HPDE6-E6E7 (cell line): ENCODE data around the gene LAMA5.
A peak's percentile ranks its signal among the peaks of the same experiment; 100 is the strongest.
"Not testable (repeated sequence)": the region's sequence is repeated elsewhere in the genome, so short reads cannot be mapped to it uniquely, and the experiment has no call there.

Experiments
- DNase-seq: peaks from one replicate; pipeline ENCODE4 v3.0.0; 2011; ENCODE audit warnings: missing footprints; ENCODE audit errors: extremely low spot score

Gene LAMA5

GRCh38 chr20:62388839-62389600 lies 21.9 kb upstream of the LAMA5 start:
- no peak for DNase-seq

GRCh38 chr20:62387933-62388635 lies 21.0 kb upstream of the LAMA5 start:
- DNase-seq, result no peak

DNA sequence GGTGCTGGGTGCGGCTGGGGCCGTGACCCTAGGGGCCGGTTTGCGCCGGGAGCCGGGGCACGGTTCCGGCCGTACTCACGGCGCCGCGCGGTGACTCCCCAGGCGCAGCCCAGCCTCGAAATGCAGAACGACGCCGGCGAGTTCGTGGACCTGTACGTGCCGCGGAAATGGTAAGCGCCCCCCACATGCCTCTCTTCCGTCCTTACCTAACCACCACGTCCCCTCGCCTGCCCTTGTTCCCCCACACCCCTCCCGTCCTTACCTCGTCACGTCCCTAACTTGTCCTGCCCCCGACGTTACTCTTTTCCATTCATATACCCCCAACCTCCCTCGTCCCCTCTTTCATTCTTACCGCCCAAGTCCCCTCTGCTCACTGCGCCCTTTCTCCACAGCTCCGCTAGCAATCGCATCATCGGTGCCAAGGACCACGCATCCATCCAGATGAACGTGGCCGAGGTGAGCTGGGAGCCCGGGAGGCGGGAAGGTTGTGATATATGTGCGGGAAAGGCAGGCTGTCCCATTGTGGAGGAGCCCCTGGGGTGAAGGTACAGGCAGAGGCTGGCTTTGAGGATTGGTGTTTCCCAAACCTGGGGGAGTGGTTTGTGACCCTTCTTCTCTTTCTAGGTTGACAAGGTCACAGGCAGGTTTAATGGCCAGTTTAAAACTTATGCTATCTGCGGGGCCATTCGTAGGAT lies 20.3 kb upstream of the LAMA5 start:
- DNase-seq, result no peak

DNA sequence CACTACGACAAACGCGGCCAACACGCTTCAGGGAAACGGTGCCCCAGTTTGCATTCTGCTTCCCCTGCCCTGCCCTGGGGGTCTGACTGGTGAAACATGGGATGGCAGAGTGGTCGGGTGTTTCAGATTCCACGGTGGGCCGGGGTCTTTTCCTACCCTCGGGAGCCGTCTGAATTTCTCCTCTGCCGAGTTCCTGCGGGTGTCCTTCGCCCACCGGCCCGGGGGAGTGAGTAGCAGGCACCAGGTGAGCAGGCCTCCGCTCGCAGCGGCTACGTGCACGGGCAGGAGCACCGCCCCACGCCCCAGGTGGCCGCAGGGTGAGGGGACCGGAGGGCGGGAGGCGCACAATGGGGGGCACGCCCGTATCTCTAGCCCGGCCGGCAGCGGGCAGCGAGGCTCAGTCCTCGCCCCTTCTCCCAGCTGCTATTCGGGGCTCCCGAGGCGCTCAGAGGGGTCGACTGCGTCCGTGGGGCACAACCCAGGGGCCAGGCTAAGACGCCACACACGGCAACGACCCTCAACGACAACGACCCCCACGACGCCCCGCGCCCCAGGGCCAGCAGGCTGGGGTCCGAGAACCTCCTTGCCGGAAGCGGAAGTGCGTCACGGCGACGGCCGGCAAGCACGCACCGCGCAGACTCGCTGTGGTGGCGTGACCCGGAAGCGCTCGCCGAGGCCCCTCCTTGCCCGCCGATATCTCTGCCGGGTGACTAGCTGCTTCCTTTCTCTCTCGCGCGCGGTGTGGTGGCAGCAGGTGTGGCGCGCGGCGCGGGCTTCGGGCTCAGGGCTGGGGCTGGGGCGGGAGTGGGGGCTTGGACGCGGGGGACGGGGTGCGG lies 19.5 kb upstream of the LAMA5 start, which contains the start of gene RPS21:
Gene RPS21 (plus strand): TSS at position 721 of the 836 bp plus-strand sequence. CDS start 236 bp downstream, outside the sequence.
- DNase-seq, result peak; percentile 96

DNA sequence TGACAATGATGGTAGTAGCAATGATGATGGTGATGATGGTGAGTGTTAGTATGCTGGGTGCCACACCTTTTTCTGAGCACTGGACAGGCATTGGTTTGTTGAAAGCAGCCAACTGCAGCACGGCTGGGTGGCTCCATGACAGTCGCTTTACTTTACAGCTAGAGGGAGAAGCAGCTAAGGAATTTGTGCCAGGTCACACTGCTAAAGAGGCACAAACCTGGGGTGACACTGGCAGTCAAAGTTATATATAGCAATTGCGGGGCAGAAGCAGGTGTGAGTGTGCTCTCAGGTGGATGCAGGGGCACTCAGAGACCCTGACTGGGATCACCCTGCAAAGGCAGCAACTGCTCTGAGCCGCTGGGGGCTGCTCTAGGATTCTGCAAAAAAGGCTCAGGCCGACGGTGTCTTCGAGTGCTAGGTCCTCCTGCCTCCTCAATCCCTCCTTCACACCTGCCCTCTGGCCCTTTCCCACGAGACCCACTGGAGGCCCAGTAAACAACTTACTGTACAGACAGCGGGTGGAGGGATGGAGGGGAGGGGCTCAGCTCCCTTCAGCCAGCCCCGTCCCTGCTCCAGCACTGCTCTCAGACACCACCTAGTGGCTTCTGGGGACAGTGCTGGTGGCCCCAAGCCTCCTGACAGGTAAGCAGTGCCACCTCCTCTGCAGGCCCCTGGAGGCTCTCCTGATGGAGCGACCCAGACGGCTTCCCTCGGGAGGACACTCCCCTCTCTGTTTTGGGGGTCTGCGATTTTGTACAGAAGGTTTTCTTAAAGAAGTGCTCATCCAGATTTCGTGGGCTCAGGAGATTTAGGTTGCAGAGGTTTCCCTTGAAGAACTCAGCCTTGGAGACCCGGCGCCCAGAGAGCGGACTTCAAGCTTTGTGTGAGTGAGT lies 15.4 kb upstream of the LAMA5 start:
- DNase-seq, result peak; percentile 96

- no peak for DNase-seq
Measured at GRCh38 chr20:62381842-62382241, 14.7 kb upstream of the LAMA5 start.

GRCh38 chr20:62381202-62381797 lies 14.2 kb upstream of the LAMA5 start:
- DNase-seq, result no peak

- peak; percentile 95 for DNase-seq
Measured at GRCh38 chr20:62378215-62378614, 11.1 kb upstream of the LAMA5 start.

DNA sequence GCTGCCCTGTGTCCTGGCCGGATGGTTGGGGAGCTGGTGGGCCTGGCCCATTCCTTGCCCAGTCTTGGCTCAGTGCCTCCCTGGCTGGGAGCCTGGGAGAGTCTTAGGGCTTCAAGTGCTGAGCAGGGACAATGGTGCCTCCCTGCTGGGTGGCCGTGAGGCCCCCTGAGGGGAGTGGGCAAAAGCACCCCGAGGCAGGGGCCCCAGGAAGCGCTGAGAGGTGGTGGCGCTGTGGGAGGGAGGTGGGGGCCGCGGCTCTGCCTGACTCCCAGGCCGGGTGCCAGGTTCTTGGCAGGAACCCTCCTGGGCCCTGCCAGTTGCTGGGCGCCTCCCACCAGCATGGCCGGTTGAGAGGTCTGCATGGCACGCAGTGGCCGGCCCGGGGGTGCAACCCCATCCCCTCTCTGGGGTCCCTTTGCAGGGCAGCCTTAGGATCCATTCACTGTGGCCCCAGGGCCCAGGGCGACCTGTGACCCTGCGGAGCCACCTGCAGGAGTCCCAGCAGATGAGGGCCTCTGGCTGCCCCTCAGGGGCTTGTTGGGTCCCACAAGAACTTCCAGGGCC lies 10.6 kb upstream of the LAMA5 start:
- DNase-seq, result no peak

GRCh38 chr20:62377064-62377461 lies 10.0 kb upstream of the LAMA5 start:
- no peak for DNase-seq

DNA sequence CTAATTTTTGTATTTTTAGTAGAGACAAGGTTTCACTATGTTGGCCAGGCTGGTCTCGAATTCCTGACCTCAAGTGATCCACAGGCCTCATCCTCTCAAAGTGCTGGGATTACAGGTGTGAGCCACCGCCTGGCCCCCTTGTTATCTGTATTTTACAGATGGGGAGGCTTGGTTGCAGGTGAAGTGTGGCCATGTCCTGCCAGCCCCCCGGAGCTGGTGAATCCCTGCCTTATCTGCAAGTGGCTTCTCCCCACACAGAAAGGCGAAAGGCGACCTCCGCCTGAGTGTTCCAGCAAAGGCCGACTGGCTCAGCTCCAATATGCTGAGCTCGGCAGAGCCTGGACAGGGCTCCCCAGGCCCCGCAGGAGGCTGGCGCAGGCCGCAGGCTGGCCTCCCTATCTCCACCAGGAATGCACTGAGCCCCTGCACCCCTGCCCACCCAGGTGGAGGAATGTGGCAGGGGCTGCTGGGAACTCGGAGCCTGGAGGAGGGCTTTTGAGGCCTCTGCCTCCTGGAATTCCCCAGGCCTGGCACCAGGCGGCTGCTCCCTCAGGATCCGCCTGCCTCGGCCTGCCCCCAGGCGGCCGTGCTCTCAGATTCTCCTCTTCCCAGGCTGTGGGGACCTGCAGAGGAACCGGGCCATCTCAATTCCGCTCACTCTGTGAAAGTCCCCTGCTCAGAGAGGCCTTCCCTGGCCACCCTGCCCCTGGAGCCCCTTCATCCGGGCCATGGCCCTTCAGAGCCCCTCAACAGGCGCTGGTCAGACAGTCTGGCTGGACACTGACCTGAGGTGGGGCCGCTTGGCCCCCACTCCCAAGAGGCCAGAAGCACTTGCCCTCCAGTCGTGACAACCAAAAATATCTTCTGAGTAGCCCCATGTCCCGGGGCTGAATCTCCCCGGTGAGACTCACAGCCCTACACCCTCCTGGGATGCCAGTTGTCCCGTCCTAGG lies 9.3 kb upstream of the LAMA5 start:
- no peak for DNase-seq

GRCh38 chr20:62374331-62375152 lies 7.4 kb upstream of the LAMA5 start:
- no peak for DNase-seq

DNA sequence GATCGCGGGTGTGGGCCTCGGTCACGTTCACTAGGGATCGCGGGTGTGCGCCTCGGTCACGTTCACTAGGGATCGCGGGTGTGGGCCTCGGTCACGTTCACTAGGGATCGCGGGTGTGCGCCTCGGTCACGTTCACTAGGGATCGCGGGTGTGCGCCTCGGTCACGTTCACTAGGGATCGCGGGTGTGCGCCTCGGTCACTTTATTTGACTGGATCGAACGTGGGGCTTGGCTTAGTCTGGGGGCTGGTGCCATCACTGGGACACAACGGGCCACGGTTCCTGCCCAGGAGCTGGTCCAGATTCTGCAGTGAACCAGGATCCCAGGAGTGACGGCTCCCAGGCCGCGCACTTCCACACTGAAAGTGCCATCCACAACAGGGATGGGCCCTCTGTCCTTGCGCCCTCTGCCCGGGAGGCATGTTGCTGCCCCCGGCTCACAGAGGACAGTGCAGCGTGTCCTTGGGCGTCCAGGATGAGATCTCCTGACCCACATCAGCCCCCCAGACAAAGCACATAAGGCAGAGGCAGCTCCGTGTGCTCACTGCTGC lies 6.6 kb upstream of the LAMA5 start:
- not testable (repeated sequence) for DNase-seq

DNA sequence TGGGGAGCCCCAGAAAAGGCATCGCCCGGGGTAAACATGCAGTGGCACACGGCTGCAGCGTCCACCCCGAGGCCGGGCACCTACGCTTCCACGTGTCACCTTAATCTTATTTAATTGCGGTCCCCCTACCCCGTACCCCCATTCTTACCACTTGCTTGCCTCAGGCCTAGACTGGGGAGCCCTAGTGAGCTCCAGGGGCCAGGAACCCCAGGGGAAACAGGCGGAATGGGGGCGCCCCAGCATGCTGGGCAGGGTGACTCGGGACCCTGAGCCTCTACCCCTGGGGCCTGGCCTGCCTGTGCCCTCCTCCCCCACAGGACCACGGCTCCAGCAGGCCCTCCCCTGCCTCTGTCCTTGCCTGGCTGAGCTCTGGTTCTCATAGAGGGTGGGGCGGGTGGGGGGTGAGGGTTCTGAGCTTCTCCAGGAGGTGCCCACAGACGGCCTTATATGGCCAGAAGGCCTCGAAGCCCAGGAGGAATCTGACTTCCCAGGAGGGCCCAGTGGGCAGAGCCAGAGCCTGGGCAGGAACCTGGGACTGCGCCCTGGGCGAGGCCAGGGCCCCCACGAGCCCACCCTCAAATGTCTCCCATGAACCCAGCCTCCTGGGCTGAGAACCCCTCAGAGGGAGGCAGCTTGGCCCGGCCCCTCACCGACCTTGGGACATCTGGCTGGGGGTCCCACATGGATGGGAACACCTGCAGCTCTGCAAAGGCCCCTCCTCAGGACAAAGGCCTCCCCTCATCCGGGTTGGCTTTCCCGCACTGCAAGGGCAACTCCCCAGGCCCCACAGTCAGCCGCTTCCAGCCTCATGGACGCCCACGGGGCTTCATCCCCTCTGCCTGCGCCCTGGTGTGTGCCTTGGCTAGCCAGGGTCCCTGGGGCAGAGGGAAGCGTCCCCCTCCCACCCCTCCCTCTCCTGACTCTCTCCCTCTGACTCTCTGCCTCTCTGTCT lies 5.2 kb upstream of the LAMA5 start:
- no peak for DNase-seq

DNA sequence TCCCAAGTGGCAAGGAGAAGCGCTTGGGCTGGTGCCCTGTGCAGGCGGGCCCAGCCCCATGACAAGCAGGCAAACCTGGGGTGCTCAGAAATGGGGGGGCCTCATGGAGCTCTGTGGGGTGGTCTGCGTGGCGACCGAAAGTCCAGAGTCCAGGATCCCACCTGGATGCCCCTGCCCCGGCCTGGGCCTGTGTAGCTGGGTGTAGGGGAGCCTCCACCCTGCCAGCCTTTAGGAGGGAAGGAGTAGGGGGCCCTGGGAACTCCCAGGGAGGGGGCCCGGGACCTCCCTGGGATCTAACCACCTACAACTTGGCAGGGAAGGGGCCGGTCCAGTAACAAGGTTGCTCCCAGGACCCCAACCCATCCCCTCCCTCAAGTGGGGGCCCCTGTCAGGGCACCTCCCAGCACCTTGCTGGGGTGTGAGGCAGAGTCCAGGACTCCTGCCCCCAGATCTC lies 4.5 kb upstream of the LAMA5 start:
- no peak for DNase-seq
